Aorta (tissue), 5 donors: ENCODE results near the gene ADAMTSL1. TPM values are rescaled to one million over a fixed set of nuclear protein-coding genes. Genes with fewer than 3 reads are reported as not detected.
"Not testable (repeated sequence)": the region's sequence is repeated elsewhere in the genome, so short reads cannot be mapped to it uniquely, and the experiment has no call there.

Source experiments
- ATAC-seq: fragments of 200-7000 bp; cut with Tn5 transposase; one replicate; pipeline ENCODE4 v1.9.1; 2022; ENCODE audit warnings: moderate library complexity; ENCODE audit not compliant: low FRiP score
- DNase-seq, 2 donors: peaks; one replicate each; pipeline ENCODE4 v3.0.0-alpha.2; 2020
- H3K27ac ChIP-seq, 2 donors: one replicate each; pipeline ENCODE4 v1.5.1; 2013; ENCODE audit warnings: low read length in 2 of 2, mild to moderate bottlenecking in 2 of 2, moderate library complexity in 2 of 2, control low read depth in 1 of 2, inconsistent platforms in 1 of 2, low read depth in 1 of 2
- H3K27me3 ChIP-seq, 2 donors: one replicate each; pipeline ENCODE4 v1.6.1; 2013; ENCODE audit warnings: control low read depth in 1 of 2, low read length in 1 of 2, mild to moderate bottlenecking in 1 of 2, moderate library complexity in 1 of 2; ENCODE audit not compliant: insufficient read depth in 2 of 2, control insufficient read depth in 1 of 2
- H3K36me3 ChIP-seq, 2 donors: one replicate each; pipeline ENCODE4 v1.6.1; 2013; ENCODE audit warnings: control low read depth in 1 of 2, low read length in 1 of 2, mild to moderate bottlenecking in 1 of 2; ENCODE audit not compliant: insufficient read depth in 2 of 2, control insufficient read depth in 1 of 2
- H3K4me1 ChIP-seq, 2 donors: one replicate each; pipeline ENCODE4 v1.6.1; 2013; ENCODE audit warnings: low read length in 2 of 2, control low read depth in 1 of 2, mild to moderate bottlenecking in 1 of 2, moderate library complexity in 1 of 2; ENCODE audit not compliant: insufficient read depth in 2 of 2, control insufficient read depth in 1 of 2
- H3K4me3 ChIP-seq, 2 donors: one replicate each; pipeline ENCODE4 v1.5.1; 2013; ENCODE audit warnings: low read length in 2 of 2, control low read depth in 1 of 2, mild to moderate bottlenecking in 1 of 2
- H3K9me3 ChIP-seq: one replicate; pipeline ENCODE4 v1.6.1; 2013; ENCODE audit warnings: mild to moderate bottlenecking, low read length; ENCODE audit not compliant: control insufficient read depth
- WGBS, 2 donors: extraction: QIAGEN DNeasy Blood & Tissue Kit; methylation state at CpG; one replicate each; pipeline ENCODE4 v1.1.7; 2013; 5-methylcytosine and 5-hydroxymethylcytosine counted together
- intact Hi-C, 2 donors: fragments of 100-400 bp; cut with DNase I; formaldehyde crosslinking; loops; one replicate each; pipeline versions ENCODE4 v1.14.2 to v1.15.0; 2022
- polyA plus RNA-seq, 2 donors: library from polyadenylated mRNA; stranded (reverse); fragments of 200-250 nt; gene quantifications; one replicate each; pipeline ENCODE4 v1.2.3, GENCODE V29; 2013
- total RNA-seq, 2 donors: library from RNA; stranded (reverse); fragmentation: NEBNext Ultra II Directional; extraction: Animal tissue kit (Norgen Biotek cat#: 25700); gene quantifications; one replicate each; pipeline ENCODE4 v1.2.1, GENCODE V29; 2021
- donor health status: healthy with polysubstance abuse.
- donor health status: Bipolar disorder and iron deficiency.
- donor health status: DM: no; HTN: no; CAD: no.
- donor health status: DM: no; HTN: no; CAD: no.
- donor health status: DM: yes; HTN: yes; CAD: no.

Gene ADAMTSL1
- total and polyA plus RNA-seq, 4 donors = 6.6 to 54.2 (median 30.0) TPM

DNA sequence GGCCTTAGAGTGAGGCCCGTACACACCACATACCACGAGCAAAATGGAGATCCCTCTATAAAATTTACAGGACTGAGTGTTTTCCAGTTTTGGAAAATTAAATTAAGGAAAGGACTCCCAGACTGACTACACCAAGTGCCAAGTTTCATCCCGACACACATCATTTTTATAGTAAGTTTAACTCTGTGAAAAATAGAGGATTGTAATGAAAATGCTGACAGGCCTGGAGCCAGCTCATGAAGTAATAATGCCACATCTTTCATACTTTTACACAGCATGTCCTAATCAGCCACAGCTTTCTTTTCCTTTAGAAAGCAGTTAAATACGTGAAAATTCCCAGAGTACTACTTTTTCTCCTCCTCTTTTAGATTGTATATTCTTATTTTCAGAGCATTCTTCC is 389.8 kb downstream of the ADAMTSL1 start:
- intact Hi-C loops = loop anchor here in 1 of 2 donors (5.0 kb wide), 1 partner anchor 421 kb away; no protein-coding TSS in a partner anchor
- no peaks in the 10 kb centered on the region for H3K36me3 ChIP-seq
- no peak overlapping the region for H3K4me3 ChIP-seq
- H3K27me3 ChIP-seq = no peaks in the 10 kb centered on the region
- H3K27ac ChIP-seq = peak overlapping the region in 1 of 2 donors; percentile 64
- ATAC-seq (no peak), DNase-seq (no peak)
- WGBS, 2 donors = 42 to 47% methylated on average over 4 of the region's 4 CpGs
- peaks cover 0 to 2% of the 10 kb centered on the region in 2 donors for H3K4me1 ChIP-seq
- H3K9me3 ChIP-seq = no peaks in the 10 kb centered on the region

DNA sequence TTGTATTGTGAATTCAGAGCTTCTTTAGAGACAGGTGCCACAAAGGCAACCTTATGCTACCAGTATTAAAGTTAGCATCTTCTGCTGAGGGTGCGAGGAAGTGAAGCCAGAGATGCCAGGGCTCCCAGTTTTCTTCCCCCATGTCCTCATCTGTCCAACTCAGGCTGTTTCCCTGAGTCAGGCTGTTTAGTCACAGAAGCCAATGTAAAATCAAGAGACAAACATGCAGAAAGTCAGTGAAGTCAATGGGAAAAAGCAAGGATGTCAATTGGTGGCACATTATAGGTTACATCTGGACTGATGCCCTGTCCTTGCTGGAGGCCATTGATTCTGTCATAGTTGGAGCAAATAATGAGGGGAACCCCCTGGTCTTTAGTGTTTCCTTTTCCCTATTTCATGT is 390.6 kb downstream of the ADAMTSL1 start:
- no peak overlapping the region for H3K27ac ChIP-seq
- H3K4me3 ChIP-seq = no peak overlapping the region
- 94 to 95% methylated on average over 1 of the region's 1 CpG for WGBS, 2 donors
- H3K36me3 ChIP-seq = no peaks in the 10 kb centered on the region
- H3K4me1 ChIP-seq = peaks cover 0 to 2% of the 10 kb centered on the region in 2 donors
- no peaks in the 10 kb centered on the region for H3K9me3 ChIP-seq
- intact Hi-C loops = loop anchor here in 1 of 2 donors (5.0 kb wide), 1 partner anchor 422 kb away; no protein-coding TSS in a partner anchor
- no peak for ATAC-seq
- DNase-seq = no peak
- no peaks in the 10 kb centered on the region for H3K27me3 ChIP-seq

DNA sequence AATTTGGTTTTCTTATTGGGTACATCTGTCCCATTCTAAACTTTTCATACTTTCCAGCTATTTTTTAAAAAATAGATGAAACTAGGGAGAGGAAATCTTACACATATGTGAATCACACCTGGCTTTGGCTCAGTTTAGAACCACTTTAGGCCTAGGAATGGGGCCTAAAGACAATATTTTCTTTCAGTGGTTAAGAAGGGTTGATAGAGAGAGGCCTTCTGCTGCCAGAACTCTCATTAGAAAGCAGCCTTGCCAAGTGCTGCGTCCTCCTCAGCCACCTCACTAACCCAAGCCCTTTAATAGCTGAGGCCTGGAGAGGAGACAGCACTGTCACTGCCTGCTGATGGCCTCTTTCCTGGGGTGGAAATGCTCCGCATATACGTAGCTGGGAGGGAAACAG is 391.6 kb downstream of the ADAMTSL1 start:
- WGBS, 2 donors = 74 to 76% methylated on average over 3 of the region's 3 CpGs
- DNase-seq = no peak
- Histone ChIP-seq H3K9me3 (no peaks in the 10 kb centered on the region), H3K4me1 (peaks cover 0 to 2% of the 10 kb centered on the region in 2 donors), H3K36me3 (no peaks in the 10 kb centered on the region), H3K27me3 (no peaks in the 10 kb centered on the region), H3K4me3 (no peak overlapping the region), H3K27ac (no peak overlapping the region)
- intact Hi-C loops = no loop called here
- ATAC-seq = no peak

DNA sequence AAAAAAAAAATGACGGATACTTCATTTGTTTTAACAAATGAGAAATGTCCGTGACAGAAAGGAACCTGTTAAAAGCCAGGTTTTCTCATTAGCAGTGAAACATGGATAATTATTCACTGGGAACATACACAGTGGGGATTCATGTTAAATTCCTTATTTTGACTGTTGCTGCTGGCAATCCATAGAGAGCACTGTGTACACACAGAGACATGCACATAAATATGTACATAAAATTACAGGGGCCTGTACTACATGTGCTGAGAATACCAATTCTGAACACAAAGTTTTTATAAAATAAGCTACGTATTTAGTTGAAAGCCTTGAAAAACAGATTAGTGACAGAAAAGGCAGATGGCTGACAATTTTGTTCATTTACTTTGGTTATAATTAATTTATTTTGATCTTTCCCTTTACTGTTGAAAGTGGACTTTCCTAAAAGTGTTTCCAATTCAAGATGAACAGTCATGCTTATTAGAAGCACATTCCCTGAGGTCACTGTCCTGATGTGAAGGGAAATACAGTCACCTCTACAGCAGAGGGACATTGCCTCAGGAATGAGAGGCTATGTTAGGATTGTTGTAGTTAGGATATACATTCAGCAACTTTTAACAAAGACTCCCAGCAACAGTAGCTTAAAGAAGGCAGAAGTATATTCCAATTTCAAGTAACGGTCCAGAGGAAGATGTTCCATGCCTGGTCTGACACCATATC is 392.3 kb downstream of the ADAMTSL1 start:
- Histone ChIP-seq H3K27me3 (no peaks in the 10 kb centered on the region), H3K4me3 (no peak overlapping the region), H3K4me1 (peaks cover 0 to 2% of the 10 kb centered on the region in 2 donors), H3K27ac (no peak overlapping the region), H3K9me3 (no peaks in the 10 kb centered on the region), H3K36me3 (no peaks in the 10 kb centered on the region)
- intact Hi-C loops = no loop called here
- ATAC-seq (no peak), DNase-seq (no peak)
- WGBS, 2 donors = 94 to 95% methylated on average over 4 of the region's 4 CpGs

DNA sequence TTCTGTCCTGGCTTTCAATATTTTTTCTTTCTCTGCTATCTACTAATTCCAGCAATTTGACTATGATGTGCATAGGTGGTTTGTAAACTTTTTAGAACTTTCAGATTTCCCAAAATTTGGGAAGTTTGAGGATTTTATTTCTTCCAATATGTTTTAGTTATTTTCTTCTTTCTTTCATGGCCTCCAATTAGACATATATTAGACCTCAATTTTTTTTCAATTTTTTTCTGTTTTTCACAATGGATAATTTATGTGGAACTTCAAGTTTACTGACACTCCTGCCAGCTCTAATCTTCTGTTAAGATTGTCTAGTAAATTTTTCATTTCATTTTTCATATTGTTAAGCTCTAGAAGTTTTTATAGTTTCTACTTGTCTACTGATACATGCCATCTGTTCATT is 395.8 kb downstream of the ADAMTSL1 start:
- H3K4me1 ChIP-seq = no peaks in the 10 kb centered on the region
- no peak overlapping the region for H3K27ac ChIP-seq
- no peaks in the 10 kb centered on the region for H3K36me3 ChIP-seq
- no peak for DNase-seq
- H3K9me3 ChIP-seq = no peaks in the 10 kb centered on the region
- H3K27me3 ChIP-seq = no peaks in the 10 kb centered on the region
- ATAC-seq = no peak
- no peak overlapping the region for H3K4me3 ChIP-seq
- intact Hi-C loops = no loop called here

DNA sequence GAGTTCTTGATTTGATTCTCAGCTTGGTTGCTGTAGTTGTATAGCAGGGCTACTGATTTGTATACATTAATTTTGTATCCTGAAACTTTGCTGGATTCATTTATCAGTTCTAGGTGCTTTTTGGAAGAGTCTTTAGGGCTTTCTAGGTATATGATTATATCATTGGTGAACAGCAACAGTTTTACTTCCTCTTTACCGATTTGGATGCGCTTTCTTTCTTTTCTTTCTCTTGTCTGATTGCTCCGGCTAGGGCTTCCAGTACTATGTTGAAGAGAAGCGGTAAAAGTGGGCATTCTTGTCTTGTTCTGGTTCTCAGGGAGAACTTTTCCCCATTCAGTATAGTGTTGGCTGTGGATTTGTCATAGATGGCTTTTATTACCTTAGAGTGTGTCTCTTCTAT is 400.1 kb downstream of the ADAMTSL1 start:
- peaks cover 0 to 3% of the 10 kb centered on the region in 2 donors for H3K36me3 ChIP-seq
- no peaks in the 10 kb centered on the region for H3K27me3 ChIP-seq
- intact Hi-C loops = no loop called here
- peaks cover 0 to 2% of the 10 kb centered on the region in 2 donors for H3K4me1 ChIP-seq
- ATAC-seq = no peak
- no peaks in the 10 kb centered on the region for H3K9me3 ChIP-seq
- H3K27ac ChIP-seq = no peak overlapping the region
- WGBS, 2 donors = 96 to 97% methylated on average over 4 of the region's 4 CpGs
- DNase-seq = no peak
- no peak overlapping the region for H3K4me3 ChIP-seq

DNA sequence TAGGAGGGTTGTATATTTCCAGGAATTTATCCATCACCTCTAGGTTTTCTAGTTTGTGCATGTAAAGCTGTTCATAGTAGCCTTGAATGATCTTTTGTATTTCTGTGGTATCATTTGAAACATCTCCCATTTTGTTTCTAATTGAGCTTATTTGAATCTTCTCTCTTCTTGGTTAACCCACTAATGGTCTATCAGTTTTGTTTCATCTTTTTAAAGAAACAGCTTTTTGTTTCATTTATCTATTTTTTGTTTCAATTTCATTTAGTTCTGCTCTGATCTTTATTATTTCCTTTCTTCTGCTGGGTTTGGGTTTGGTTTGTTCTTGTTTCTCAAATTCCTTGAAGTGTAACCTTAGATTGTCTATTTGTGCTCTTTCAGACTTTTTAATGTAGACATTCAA is 401.0 kb downstream of the ADAMTSL1 start:
- ATAC-seq, intact Hi-C loops, H3K4me3 ChIP-seq, H3K27ac ChIP-seq, H3K4me1 ChIP-seq, H3K27me3 ChIP-seq, H3K9me3 ChIP-seq, DNase-seq, H3K36me3 ChIP-seq: not testable (repeated sequence)

DNA sequence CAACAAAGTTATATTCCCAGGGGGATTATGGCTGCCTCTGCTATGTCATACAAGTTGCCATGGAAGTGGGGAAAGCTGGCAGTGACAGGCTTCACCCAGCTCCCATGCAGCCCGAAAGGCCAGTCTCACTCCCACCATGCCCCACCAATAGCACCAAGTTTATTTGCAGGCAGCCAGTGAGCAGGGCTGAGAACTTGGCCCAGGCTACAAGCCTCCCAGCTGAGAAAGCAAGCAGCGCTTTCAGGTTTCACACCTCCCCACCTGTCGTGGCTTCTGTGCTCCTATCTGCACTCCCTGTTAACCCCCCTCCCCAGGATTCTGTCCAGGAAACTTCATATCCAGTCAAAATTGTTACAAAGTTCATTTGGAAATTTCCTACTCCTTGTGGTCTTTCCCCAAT is 404.0 kb downstream of the ADAMTSL1 start:
- peaks cover 0 to 2% of the 10 kb centered on the region in 2 donors for H3K4me1 ChIP-seq
- H3K27ac ChIP-seq = no peak overlapping the region
- WGBS, 2 donors = 93 to 95% methylated on average over 3 of the region's 3 CpGs
- intact Hi-C loops = no loop called here
- ATAC-seq (no peak), DNase-seq (no peak)
- H3K9me3 ChIP-seq = peaks cover under 1% of the 10 kb centered on the region
- H3K4me3 ChIP-seq = no peak overlapping the region
- no peaks in the 10 kb centered on the region for H3K27me3 ChIP-seq
- peaks cover 0 to 3% of the 10 kb centered on the region in 2 donors for H3K36me3 ChIP-seq

DNA sequence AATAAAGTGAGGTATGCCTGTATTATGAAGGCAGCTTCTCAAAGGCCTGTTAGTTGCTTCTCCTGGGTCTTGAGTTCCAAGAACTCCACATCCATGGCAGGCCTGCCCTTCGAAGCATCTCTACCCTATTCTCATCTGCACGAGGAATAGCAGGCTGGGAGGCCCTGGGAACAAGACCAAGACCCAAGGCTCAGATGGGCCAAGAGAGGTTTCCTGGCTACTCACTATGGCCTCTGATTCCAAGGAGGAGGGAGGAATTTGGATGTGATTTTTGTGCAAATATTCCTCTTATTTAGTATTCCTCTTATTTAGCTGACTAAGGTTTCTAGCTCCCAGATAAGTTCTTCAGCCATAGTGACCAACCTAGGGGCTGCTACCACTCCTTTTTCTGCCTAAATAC is 407.8 kb downstream of the ADAMTSL1 start:
- intact Hi-C loops = no loop called here
- peaks cover 0 to 2% of the 10 kb centered on the region in 2 donors for H3K4me1 ChIP-seq
- ATAC-seq = no peak
- no peak overlapping the region for H3K4me3 ChIP-seq
- H3K9me3 ChIP-seq = peaks cover 2% of the 10 kb centered on the region
- 40 to 41% methylated on average over 2 of the region's 2 CpGs for WGBS, 2 donors
- peaks cover 0 to 3% of the 10 kb centered on the region in 2 donors for H3K36me3 ChIP-seq
- H3K27ac ChIP-seq = no peak overlapping the region
- H3K27me3 ChIP-seq = no peaks in the 10 kb centered on the region
- no peak for DNase-seq
